Hepatocyte (in vitro differentiated cells): ENCODE measurements around the gene PIAS4.

ENCODE experiments used
- CTCF ChIP-seq: fragments of 200-600 bp; sonication (generic); IDR thresholded peaks from 2 replicates; pipeline ENCODE4 v1.5.1; 2016; ENCODE audit warnings: antibody characterized with exemption, mild to moderate bottlenecking; ENCODE audit not compliant: poor library complexity
- EZH2 ChIP-seq: fragments of 200-600 bp; sonication (generic); IDR thresholded peaks from 2 replicates; pipeline ENCODE4 v1.6.1; 2016; ENCODE audit warnings: antibody characterized with exemption, mild to moderate bottlenecking, borderline replicate concordance

- TF ChIP-seq CTCF (peak; percentile 3), EZH2 (no peak)
Measured at GRCh38 chr19:4067396-4068046, 60.0 kb downstream of the PIAS4 start.
